ENCODE results near the gene ZNF165. TPM values are rescaled to one million over a fixed set of nuclear protein-coding genes. Genes with fewer than 3 reads are reported as not detected.
"Not testable (repeated sequence)": the region's sequence is repeated elsewhere in the genome, so short reads cannot be mapped to it uniquely, and the experiment has no call there.

Gene ZNF165
- total RNA-seq = not detected

- intact Hi-C loops (cut with DNase I) = loop anchor here (2.0 to 10.0 kb wide), 7 partner anchors 56 to 948 kb away; partner anchors contain the start of genes ZSCAN26 and ZSCAN31
- not testable (repeated sequence) for H3K36me3 ChIP-seq; DNase-seq (ENCODE audit: low spot score in 2 of 2)
These were observed at the start of gene ZNF165 for GRCh38 chr6:28080381-28080630. ZNF165 (plus strand) TSS chr6:28080568; CDS start chr6:28085481, 4,913 bp downstream.

GRCh38 chr6:28053584-28053983 is 26.8 kb upstream of the ZNF165 start:
- no peak for TF ChIP-seq CTCF (IDR thresholded peaks at IDR 0.05)
- Histone ChIP-seq H3K36me3 (no peaks in the 10 kb centered on the region), H3K9me3 (no peaks in the 10 kb centered on the region), H3K4me1 (no peaks in the 10 kb centered on the region), H3K27me3 (no peaks in the 10 kb centered on the region), H3K27ac (no peak overlapping the region), H3K4me3 (no peak overlapping the region)
- intact Hi-C loops (cut with DNase I) = no loop called here
- no peak for DNase-seq (ENCODE audit: low spot score in 2 of 2)

More at GRCh38 chr6:28080381-28080630, at the start of gene ZNF165:
- H3K27me3 ChIP-seq, H3K4me1 ChIP-seq, H3K9me3 ChIP-seq: not testable (repeated sequence)
- Histone ChIP-seq H3K4me3 (peak within 1 kb of the TSS; percentile 56 to 72), H3K27ac (peak within 1 kb of the TSS; percentile 83)

- TF ChIP-seq CTCF (IDR thresholded peaks at IDR 0.05) = no peak
- intact Hi-C loops (cut with DNase I) = no loop called here
- H3K4me1 ChIP-seq = no peaks in the 10 kb centered on the region
- no peak overlapping the region for H3K27ac ChIP-seq
- H3K27me3 ChIP-seq = no peaks in the 10 kb centered on the region
- H3K4me3 ChIP-seq = no peak overlapping the region
- no peaks in the 10 kb centered on the region for H3K36me3 ChIP-seq
- DNase-seq (ENCODE audit: low spot score in 2 of 2) = no peak
- H3K9me3 ChIP-seq = no peaks in the 10 kb centered on the region
These were observed 20.0 kb upstream of the ZNF165 start for GRCh38 chr6:28060405-28060804.

- H3K9me3 ChIP-seq = no peaks in the 10 kb centered on the region
- intact Hi-C loops (cut with DNase I) = no loop called here
- H3K4me3 ChIP-seq = no peak overlapping the region
- no peaks in the 10 kb centered on the region for H3K4me1 ChIP-seq
- no peak overlapping the region for H3K27ac ChIP-seq
- TF ChIP-seq CTCF (IDR thresholded peaks at IDR 0.05) = no peak
- DNase-seq (ENCODE audit: low spot score in 2 of 2) = no peak
- H3K27me3 ChIP-seq = no peaks in the 10 kb centered on the region
- H3K36me3 ChIP-seq = no peaks in the 10 kb centered on the region
These were observed 16.1 kb upstream of the ZNF165 start for GRCh38 chr6:28064272-28064671.

GRCh38 chr6:28068067-28068466 is 12.3 kb upstream of the ZNF165 start:
- Histone ChIP-seq H3K4me3 (no peak overlapping the region), H3K9me3 (no peaks in the 10 kb centered on the region), H3K4me1 (no peaks in the 10 kb centered on the region), H3K27me3 (no peaks in the 10 kb centered on the region), H3K27ac (no peak overlapping the region), H3K36me3 (no peaks in the 10 kb centered on the region)
- no peak for TF ChIP-seq CTCF (IDR thresholded peaks at IDR 0.05)
- no peak for DNase-seq (ENCODE audit: low spot score in 2 of 2)
- intact Hi-C loops (cut with DNase I) = no loop called here

- H3K27ac ChIP-seq; H3K4me3 ChIP-seq; H3K9me3 ChIP-seq; H3K4me1 ChIP-seq; H3K27me3 ChIP-seq; DNase-seq (ENCODE audit: low spot score in 2 of 2); intact Hi-C loops (cut with DNase I); H3K36me3 ChIP-seq: not testable (repeated sequence)
These were observed 9.4 kb upstream of the ZNF165 start for GRCh38 chr6:28070968-28071367.

GRCh38 chr6:28078050-28078449 is 2.3 kb upstream of the ZNF165 start:
- peaks cover 0 to 7% of the 10 kb centered on the region in 2 donors for H3K4me1 ChIP-seq
- DNase-seq (ENCODE audit: low spot score in 2 of 2) = no peak
- no peaks in the 10 kb centered on the region for H3K9me3 ChIP-seq
- H3K36me3 ChIP-seq = no peaks in the 10 kb centered on the region
- no peak overlapping the region for H3K27ac ChIP-seq
- intact Hi-C loops (cut with DNase I) = no loop called here
- TF ChIP-seq CTCF (IDR thresholded peaks at IDR 0.05) = no peak
- H3K4me3 ChIP-seq = no peak overlapping the region
- H3K27me3 ChIP-seq = no peaks in the 10 kb centered on the region
